OCI-LY1 (cell line): ENCODE measurements around the gene GNG12.

Source experiments
- CTCF ChIP-seq: fragments of 200-600 bp; sonication (generic), shearing (Covaris generic); IDR thresholded peaks from 2 replicates; pipeline ENCODE4 v1.5.1; 2017; ENCODE audit warnings: mild to moderate bottlenecking, antibody characterized with exemption, low read length, moderate library complexity, mixed read lengths
- EZH2 ChIP-seq: fragments of 200-600 bp; sonication (generic), shearing (Covaris generic); IDR thresholded peaks from 2 replicates; pipeline ENCODE4 v1.8.0; 2017; ENCODE audit warnings: borderline replicate concordance, mixed run types, mild to moderate bottlenecking, antibody characterized with exemption, low read length, moderate library complexity, mixed read lengths

- TF ChIP-seq CTCF (no peak), EZH2 (no peak)
Observed at GRCh38 chr1:67802565-67802964, 30.7 kb downstream of the GNG12 start.
